Rectal smooth muscle tissue (tissue), 1 donor: ENCODE results near the gene MOSPD3.
A peak's percentile ranks its signal among the peaks of the same experiment; 100 is the strongest.

Experiments used
- H3K27ac ChIP-seq: one replicate; pipeline ENCODE4 v1.7.0; 2013; ENCODE audit warnings: low read depth, low read length, inconsistent platforms
- H3K27me3 ChIP-seq: one replicate; pipeline ENCODE4 v1.7.0; 2013; ENCODE audit warnings: low read length; ENCODE audit not compliant: control insufficient read depth, insufficient read depth
- H3K36me3 ChIP-seq: one replicate; pipeline ENCODE4 v1.7.0; 2013; ENCODE audit warnings: low read length; ENCODE audit not compliant: control insufficient read depth, insufficient read depth
- H3K4me1 ChIP-seq: one replicate; pipeline ENCODE4 v1.7.0; 2013; ENCODE audit warnings: low read length; ENCODE audit not compliant: control insufficient read depth, insufficient read depth
- H3K4me3 ChIP-seq: one replicate; pipeline ENCODE4 v1.7.0; 2013; ENCODE audit warnings: low read length
- H3K9ac ChIP-seq: one replicate; pipeline ENCODE4 v1.7.0; 2013; ENCODE audit warnings: low read length

Gene MOSPD3

DNA sequence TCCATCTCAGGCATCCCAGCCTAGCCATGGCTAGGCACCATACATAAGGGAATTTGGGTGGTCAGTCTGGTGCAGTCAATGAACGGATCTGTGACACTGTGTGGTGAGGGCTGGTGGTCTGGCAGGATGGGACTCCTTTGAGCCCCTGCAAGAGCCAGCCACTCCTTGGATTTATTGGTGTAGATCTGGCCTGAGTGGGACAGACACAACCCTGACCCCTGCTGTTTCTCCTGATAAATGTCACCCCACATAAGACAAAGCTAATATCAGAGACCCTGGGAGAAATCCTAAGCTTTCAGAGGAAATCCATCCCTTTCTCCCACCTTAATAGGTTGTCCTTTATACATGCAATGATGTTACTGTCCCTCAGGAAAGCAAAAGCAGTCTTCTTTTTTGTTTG, 23.9 kb upstream of the MOSPD3 start:
- H3K9ac ChIP-seq: no peak overlapping the region
- no peaks in the 10 kb centered on the region for H3K36me3 ChIP-seq
- H3K27me3 ChIP-seq: peaks cover 3% of the 10 kb centered on the region
- H3K4me1 ChIP-seq: peaks cover 10% of the 10 kb centered on the region
- no peak overlapping the region for H3K4me3 ChIP-seq
- H3K27ac ChIP-seq: no peak overlapping the region

DNA sequence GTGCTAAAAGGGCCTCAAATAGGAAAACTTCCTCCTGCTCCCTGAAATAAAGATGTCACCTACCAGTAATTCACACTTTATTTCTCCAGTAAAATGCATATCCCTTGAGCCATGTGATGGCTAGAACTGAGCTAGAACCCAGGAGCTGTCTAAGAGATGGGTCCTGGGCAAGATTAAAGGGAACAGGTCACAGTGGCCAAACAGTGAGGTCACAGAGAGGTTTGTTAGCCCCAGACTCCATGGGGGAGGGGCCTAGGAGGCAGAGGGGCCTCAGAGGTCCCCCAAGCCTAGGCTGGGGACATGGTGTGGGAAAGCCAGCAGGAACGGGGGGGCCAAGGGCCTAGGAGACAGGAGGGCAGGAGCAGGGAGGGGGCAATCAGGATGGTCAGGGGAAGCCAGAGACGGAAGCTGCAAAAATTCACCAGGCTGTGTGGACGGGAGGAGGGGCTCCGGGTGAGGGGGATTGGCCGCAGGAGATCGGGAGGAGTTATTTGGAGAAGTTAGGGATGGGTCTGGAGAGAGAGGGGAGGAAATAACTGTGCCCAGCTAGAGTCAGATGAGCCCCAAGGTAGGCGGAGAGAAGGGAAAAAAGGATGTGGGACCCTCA, 22.9 kb upstream of the MOSPD3 start:
- Histone ChIP-seq H3K27me3 (peaks cover 3% of the 10 kb centered on the region), H3K4me3 (peak overlapping the region; percentile 34), H3K4me1 (peaks cover 10% of the 10 kb centered on the region), H3K9ac (no peak overlapping the region), H3K36me3 (no peaks in the 10 kb centered on the region), H3K27ac (no peak overlapping the region)

- Histone ChIP-seq H3K9ac (no peak overlapping the region), H3K4me1 (peaks cover 3% of the 10 kb centered on the region), H3K36me3 (no peaks in the 10 kb centered on the region), H3K27me3 (peaks cover 3% of the 10 kb centered on the region), H3K27ac (peak overlapping the region; percentile 56), H3K4me3 (peak overlapping the region; percentile 34)
These were observed 22.1 kb upstream of the MOSPD3 start for GRCh38 chr7:100590077-100590737.

DNA sequence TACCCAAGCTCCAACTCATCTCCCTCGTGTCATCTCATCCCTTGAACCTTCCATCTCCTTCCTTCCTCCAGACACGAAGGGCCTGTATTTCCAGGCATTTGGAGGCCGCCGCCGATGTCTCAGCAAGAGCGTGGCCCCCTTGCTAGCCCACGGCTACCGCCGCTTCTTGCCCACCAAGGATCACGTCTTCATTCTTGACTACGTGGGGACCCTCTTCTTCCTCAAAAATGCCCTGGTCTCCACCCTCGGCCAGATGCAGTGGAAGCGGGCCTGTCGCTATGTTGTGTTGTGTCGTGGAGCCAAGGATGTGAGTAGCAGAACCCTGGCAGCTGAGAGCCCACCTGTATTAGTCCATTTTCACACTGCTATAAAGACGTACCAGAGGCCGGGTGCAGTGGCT, 20.7 kb upstream of the MOSPD3 start:
- Histone ChIP-seq H3K4me1 (no peaks in the 10 kb centered on the region), H3K4me3 (no peak overlapping the region), H3K36me3 (no peaks in the 10 kb centered on the region), H3K27me3 (peaks cover 3% of the 10 kb centered on the region), H3K27ac (no peak overlapping the region), H3K9ac (no peak overlapping the region)

DNA sequence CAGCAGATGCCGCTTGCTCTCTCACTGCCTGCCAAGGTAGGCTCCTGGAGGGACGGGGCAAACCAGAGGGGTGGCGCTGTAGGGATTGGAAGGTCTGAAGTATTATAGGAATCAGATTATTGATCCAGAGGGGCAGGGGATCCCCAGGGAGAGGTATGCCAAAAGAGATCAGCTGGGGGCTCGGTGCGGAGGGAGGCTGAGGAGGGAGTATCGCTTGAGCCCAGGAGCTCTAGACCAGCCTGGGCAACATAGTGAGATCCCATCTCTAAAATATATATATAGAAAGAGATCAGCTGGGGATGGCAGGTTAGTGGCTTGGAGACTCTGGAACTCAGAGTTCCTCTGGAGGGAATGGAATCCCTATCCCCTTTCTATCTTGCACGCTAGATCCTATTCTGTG, 17.2 kb upstream of the MOSPD3 start:
- no peaks in the 10 kb centered on the region for H3K36me3 ChIP-seq
- peaks cover 2% of the 10 kb centered on the region for H3K27me3 ChIP-seq
- H3K27ac ChIP-seq: no peak overlapping the region
- no peak overlapping the region for H3K9ac ChIP-seq
- H3K4me3 ChIP-seq: no peak overlapping the region
- no peaks in the 10 kb centered on the region for H3K4me1 ChIP-seq

- no peaks in the 10 kb centered on the region for H3K27me3 ChIP-seq
- H3K4me1 ChIP-seq: no peaks in the 10 kb centered on the region
- H3K4me3 ChIP-seq: no peak overlapping the region
- no peak overlapping the region for H3K9ac ChIP-seq
- H3K36me3 ChIP-seq: no peaks in the 10 kb centered on the region
- no peak overlapping the region for H3K27ac ChIP-seq
These were observed 13.9 kb upstream of the MOSPD3 start for GRCh38 chr7:100598425-100598824.

DNA sequence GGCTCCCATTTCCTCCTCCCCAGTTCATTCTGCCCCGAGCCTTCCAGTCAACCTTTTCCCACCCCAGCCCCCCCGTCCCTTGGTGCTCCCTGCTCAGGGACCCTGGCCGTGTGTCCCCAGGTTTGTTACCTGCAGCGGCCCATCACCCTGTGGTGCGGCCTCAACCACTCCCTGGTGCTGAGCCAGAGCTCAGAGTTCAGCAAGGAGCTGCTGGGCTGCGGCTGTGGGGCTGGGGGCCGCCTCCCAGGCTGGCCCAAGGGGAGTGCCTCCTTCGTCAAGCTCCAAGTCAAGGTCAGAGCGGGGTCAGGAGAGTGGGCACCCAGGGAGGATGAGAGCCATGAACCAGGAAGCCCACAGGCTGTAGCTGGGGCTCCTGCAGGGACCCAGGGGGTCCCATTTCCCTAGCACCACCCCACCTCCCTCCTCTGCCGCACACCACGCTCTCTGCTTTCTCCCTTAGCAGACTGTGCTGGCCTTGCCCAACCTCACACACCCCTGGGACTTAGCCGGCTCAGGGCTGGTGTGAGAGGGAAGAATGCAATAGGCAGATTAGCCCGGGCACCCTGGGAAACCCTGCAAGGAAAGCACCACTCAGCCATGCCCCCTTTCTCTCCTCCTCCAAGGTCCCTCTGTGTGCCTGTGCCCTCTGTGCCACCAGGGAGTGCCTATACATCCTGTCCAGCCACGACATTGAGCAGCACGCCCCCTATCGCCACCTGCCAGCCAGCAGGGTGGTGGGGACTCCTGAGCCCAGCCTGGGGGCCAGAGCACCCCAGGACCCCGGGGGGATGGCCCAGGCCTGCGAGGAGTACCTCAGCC, 12.2 kb upstream of the MOSPD3 start:
- no peak overlapping the region for H3K9ac ChIP-seq
- no peaks in the 10 kb centered on the region for H3K27me3 ChIP-seq
- peaks cover 2% of the 10 kb centered on the region for H3K4me1 ChIP-seq
- no peak overlapping the region for H3K4me3 ChIP-seq
- no peaks in the 10 kb centered on the region for H3K36me3 ChIP-seq
- H3K27ac ChIP-seq: no peak overlapping the region

- no peak overlapping the region for H3K4me3 ChIP-seq
- H3K4me1 ChIP-seq: peaks cover 2% of the 10 kb centered on the region
- H3K27ac ChIP-seq: no peak overlapping the region
- H3K36me3 ChIP-seq: no peaks in the 10 kb centered on the region
- no peaks in the 10 kb centered on the region for H3K27me3 ChIP-seq
- H3K9ac ChIP-seq: no peak overlapping the region
These were observed 11.7 kb upstream of the MOSPD3 start for GRCh38 chr7:100600730-100601038.

DNA sequence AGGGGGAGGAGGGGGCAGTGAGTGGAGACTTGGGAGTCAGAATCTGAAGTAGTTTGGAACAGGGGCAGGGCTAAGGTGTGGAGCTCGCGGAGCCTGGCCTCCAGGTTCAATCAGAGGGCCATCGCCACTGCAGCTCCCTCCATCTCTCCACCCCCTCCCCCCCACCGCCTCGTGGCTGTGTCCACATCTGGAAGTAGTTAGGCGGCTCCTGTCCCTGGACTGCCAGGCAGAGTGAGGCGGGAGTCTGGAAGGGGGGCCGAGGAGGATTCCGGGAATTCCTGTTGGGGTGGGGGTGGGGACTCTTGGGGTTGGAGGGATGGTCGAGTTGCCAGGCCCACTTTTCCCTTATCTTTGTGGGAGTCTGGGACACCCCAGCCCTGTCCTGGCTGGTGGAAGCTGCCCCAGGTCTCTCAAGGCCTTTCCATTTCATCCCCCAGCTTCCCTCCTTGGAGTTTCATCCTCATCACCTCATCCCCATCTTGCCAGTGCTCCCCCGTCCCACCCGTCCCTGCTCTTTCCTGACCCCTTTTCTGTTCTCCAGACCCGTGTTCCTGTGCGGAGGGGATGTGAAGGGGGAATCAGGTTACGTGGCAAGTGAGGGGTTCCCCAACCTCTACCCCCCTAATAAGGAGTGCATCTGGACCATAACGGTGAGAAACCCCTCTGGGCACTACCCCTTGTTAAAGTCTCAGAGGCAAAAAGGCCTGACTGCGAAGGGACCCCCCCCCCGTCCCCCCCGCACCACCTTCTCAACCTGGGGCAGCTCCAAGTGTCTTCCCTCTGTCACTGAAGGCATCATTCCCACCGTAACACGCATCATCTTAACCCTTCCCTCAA, 9.2 kb upstream of the MOSPD3 start:
- Histone ChIP-seq H3K9ac (no peak overlapping the region), H3K27me3 (no peaks in the 10 kb centered on the region), H3K27ac (peak overlapping the region; percentile 74), H3K4me3 (peak overlapping the region; percentile 59), H3K4me1 (peaks cover 2% of the 10 kb centered on the region), H3K36me3 (no peaks in the 10 kb centered on the region)

DNA sequence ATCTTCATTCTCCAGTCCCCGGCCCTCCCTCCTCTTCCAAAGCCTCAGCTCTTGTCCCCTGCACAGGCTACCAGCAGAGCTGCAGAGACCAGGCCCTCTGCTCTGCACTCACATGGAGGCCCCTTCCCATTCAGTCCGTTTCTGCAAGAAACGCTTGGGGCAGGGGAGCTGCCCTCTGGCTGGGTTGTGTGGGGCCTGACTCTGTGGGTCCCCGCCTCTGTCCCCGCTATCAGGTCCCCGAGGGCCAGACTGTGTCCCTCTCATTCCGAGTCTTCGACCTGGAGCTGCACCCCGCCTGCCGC, 8.7 kb upstream of the MOSPD3 start:
- peak overlapping the region; percentile 74 for H3K27ac ChIP-seq

DNA sequence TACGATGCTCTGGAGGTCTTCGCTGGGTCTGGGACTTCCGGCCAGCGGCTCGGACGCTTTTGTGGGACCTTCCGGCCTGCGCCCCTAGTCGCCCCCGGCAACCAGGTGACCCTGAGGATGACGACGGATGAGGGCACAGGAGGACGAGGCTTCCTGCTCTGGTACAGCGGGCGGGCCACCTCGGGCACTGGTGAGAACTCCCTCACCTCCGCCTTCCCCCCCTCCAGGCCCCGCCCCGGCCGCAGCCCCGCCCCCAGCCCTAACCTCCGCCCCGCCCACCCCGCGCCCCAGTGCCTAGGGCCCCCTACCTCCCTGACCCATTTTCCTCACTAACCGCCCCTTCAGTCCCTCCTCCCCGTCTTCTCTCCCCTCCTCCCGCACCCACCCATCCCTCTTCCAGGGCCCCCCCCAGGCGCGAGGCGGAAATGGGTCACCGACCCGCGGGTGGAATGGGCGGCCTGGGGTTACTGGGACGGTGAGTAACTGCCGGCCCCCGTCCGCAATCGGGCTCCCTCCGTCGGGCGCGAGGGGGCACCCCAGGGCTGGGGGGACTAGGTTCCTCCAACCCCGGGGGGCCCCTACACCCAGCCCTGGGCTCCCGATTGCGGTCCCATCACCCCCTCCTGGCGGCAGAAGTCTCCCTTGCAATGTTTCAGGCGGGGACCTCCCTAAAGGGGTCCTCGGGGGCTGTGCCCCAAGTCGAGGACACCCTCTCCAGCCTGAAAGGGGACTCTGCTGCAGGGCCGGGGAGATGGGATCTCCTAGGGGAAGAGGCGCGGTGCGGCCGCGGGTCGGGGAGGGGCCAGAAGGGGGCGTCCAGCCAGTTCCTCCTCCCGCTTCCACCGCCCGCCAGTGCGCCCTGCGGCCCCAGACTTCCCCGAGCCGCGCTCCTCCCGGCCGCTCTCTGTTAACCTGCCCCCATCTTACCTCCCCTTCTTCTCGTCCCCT, 8.0 kb upstream of the MOSPD3 start:
- Histone ChIP-seq H3K4me1 (peaks cover 2% of the 10 kb centered on the region), H3K27me3 (no peaks in the 10 kb centered on the region), H3K9ac (no peak overlapping the region), H3K36me3 (no peaks in the 10 kb centered on the region), H3K27ac (peak overlapping the region; percentile 74), H3K4me3 (peak overlapping the region; percentile 59)

More for the DNA sequence above, 8.7 kb upstream of the MOSPD3 start:
- peak overlapping the region; percentile 59 for H3K4me3 ChIP-seq
- H3K36me3 ChIP-seq: no peaks in the 10 kb centered on the region
- H3K27me3 ChIP-seq: no peaks in the 10 kb centered on the region
- peaks cover 2% of the 10 kb centered on the region for H3K4me1 ChIP-seq
- H3K9ac ChIP-seq: no peak overlapping the region
